ENCODE measurements around the gene LTBP1.

Gene LTBP1

GRCh38 chr2:32948266-32948665, 1.5 kb downstream of the LTBP1 start:
- peaks cover 12% of the 10 kb centered on the region for H3K79me1 ChIP-seq (ENCODE audit: low read length)
- no peak overlapping the region for H3K23ac ChIP-seq (ENCODE audit: low read length)
- H2AK5ac ChIP-seq (ENCODE audit: low read length) = no peak overlapping the region
- H2BK5ac ChIP-seq (ENCODE audit: low read depth, low read length, poor library complexity) = no peak overlapping the region
- peak overlapping the region; percentile 86 for H3K4me3 ChIP-seq (ENCODE audit: low read depth, low read length)
- peaks cover 0 to 3% of the 10 kb centered on the region in 2 experiments for H3K4me1 ChIP-seq (ENCODE audit: control insufficient read depth in 1 of 2, insufficient read depth in 2 of 2, low read length in 2 of 2)
- DNase-seq = no peak
- H4K91ac ChIP-seq (ENCODE audit: low read depth, low read length) = no peak overlapping the region
- no peak overlapping the region for H4K12ac ChIP-seq (ENCODE audit: low read depth, low read length)
- no peak overlapping the region for H3K27ac ChIP-seq (ENCODE audit: low read depth, low read length)
- H4K8ac ChIP-seq (ENCODE audit: low read depth, low read length) = peak overlapping the region; percentile 43
- H3K36me3 ChIP-seq (ENCODE audit: control insufficient read depth in 1 of 2, insufficient read depth in 2 of 2, low read length in 2 of 2) = no peaks in the 10 kb centered on the region
- H2AFZ ChIP-seq (ENCODE audit: insufficient read depth, low read length, poor library complexity) = no peak overlapping the region
- no CpG with 5 or more reads among the region's 3 CpGs for WGBS (ENCODE audit: extremely low coverage, insufficient coverage, insufficient read length)
- no peaks in the 10 kb centered on the region for H3K9me3 ChIP-seq (ENCODE audit: insufficient read depth, low read depth, low read length)
- H3K18ac ChIP-seq (ENCODE audit: low read length) = no peak overlapping the region
- no peak overlapping the region for H2BK120ac ChIP-seq (ENCODE audit: insufficient read depth, low read length, poor library complexity)
- H3K4me2 ChIP-seq (ENCODE audit: low read length) = peak overlapping the region; percentile 98
- H3K9ac ChIP-seq (ENCODE audit: low read length) = no peak overlapping the region
- no peak overlapping the region for H2BK12ac ChIP-seq (ENCODE audit: low read length)
- no peaks in the 10 kb centered on the region for H3K27me3 ChIP-seq (ENCODE audit: insufficient read depth, low read length)
- H3K4ac ChIP-seq (ENCODE audit: low read depth, low read length) = peak overlapping the region; percentile 47
- H3K14ac ChIP-seq (ENCODE audit: low read length) = no peak overlapping the region
- H3K79me2 ChIP-seq (ENCODE audit: control insufficient read depth, insufficient read depth, low read length, poor library complexity) = peaks cover 10% of the 10 kb centered on the region

- peaks cover 12% of the 10 kb centered on the region for H3K79me1 ChIP-seq (ENCODE audit: low read length)
- DNase-seq = peak in 1 of 2 donors; percentile 37
- H3K9me3 ChIP-seq (ENCODE audit: insufficient read depth, low read depth, low read length) = no peaks in the 10 kb centered on the region
- H2AFZ ChIP-seq (ENCODE audit: insufficient read depth, low read length, poor library complexity) = no peak overlapping the region
- peaks cover 0 to 3% of the 10 kb centered on the region in 2 experiments for H3K4me1 ChIP-seq (ENCODE audit: control insufficient read depth in 1 of 2, insufficient read depth in 2 of 2, low read length in 2 of 2)
- no CpG with 5 or more reads among the region's 3 CpGs for WGBS (ENCODE audit: extremely low coverage, insufficient coverage, insufficient read length)
- H2AK5ac ChIP-seq (ENCODE audit: low read length) = no peak overlapping the region
- no peak overlapping the region for H3K18ac ChIP-seq (ENCODE audit: low read length)
- no peak overlapping the region for H3K23ac ChIP-seq (ENCODE audit: low read length)
- no peak overlapping the region for H4K8ac ChIP-seq (ENCODE audit: low read depth, low read length)
- no peaks in the 10 kb centered on the region for H3K36me3 ChIP-seq (ENCODE audit: control insufficient read depth in 1 of 2, insufficient read depth in 2 of 2, low read length in 2 of 2)
- H3K4me2 ChIP-seq (ENCODE audit: low read length) = no peak overlapping the region
- H3K27ac ChIP-seq (ENCODE audit: low read depth, low read length) = no peak overlapping the region
- peaks cover 10% of the 10 kb centered on the region for H3K79me2 ChIP-seq (ENCODE audit: control insufficient read depth, insufficient read depth, low read length, poor library complexity)
- no peak overlapping the region for H3K14ac ChIP-seq (ENCODE audit: low read length)
- no peak overlapping the region for H2BK120ac ChIP-seq (ENCODE audit: insufficient read depth, low read length, poor library complexity)
- no peak overlapping the region for H2BK12ac ChIP-seq (ENCODE audit: low read length)
- no peak overlapping the region for H4K91ac ChIP-seq (ENCODE audit: low read depth, low read length)
- H3K27me3 ChIP-seq (ENCODE audit: insufficient read depth, low read length) = no peaks in the 10 kb centered on the region
- H3K4ac ChIP-seq (ENCODE audit: low read depth, low read length) = no peak overlapping the region
- H4K12ac ChIP-seq (ENCODE audit: low read depth, low read length) = no peak overlapping the region
- no peak overlapping the region for H3K9ac ChIP-seq (ENCODE audit: low read length)
- H3K4me3 ChIP-seq (ENCODE audit: low read depth, low read length) = no peak overlapping the region
- no peak overlapping the region for H2BK5ac ChIP-seq (ENCODE audit: low read depth, low read length, poor library complexity)
These were observed 2.5 kb downstream of the LTBP1 start for GRCh38 chr2:32949260-32949659.

GRCh38 chr2:32951672-32952071, 4.9 kb downstream of the LTBP1 start:
- no peak for DNase-seq
- H3K4me2 ChIP-seq (ENCODE audit: low read length) = no peak overlapping the region

GRCh38 chr2:32952761-32953476, 6.2 kb downstream of the LTBP1 start:
- no peaks in the 10 kb centered on the region for H3K36me3 ChIP-seq (ENCODE audit: control insufficient read depth in 1 of 2, insufficient read depth in 2 of 2, low read length in 2 of 2)
- H3K4me3 ChIP-seq (ENCODE audit: low read depth, low read length) = no peak overlapping the region
- H4K12ac ChIP-seq (ENCODE audit: low read depth, low read length) = no peak overlapping the region
- H3K18ac ChIP-seq (ENCODE audit: low read length) = no peak overlapping the region
- no peaks in the 10 kb centered on the region for H3K9me3 ChIP-seq (ENCODE audit: insufficient read depth, low read depth, low read length)
- H2AK5ac ChIP-seq (ENCODE audit: low read length) = no peak overlapping the region
- no peak overlapping the region for H3K14ac ChIP-seq (ENCODE audit: low read length)
- no peak overlapping the region for H2BK5ac ChIP-seq (ENCODE audit: low read depth, low read length, poor library complexity)
- H2BK120ac ChIP-seq (ENCODE audit: insufficient read depth, low read length, poor library complexity) = no peak overlapping the region
- H3K27me3 ChIP-seq (ENCODE audit: insufficient read depth, low read length) = no peaks in the 10 kb centered on the region
- H3K4me1 ChIP-seq (ENCODE audit: control insufficient read depth in 1 of 2, insufficient read depth in 2 of 2, low read length in 2 of 2) = peaks cover 0 to 3% of the 10 kb centered on the region in 2 experiments
- WGBS (ENCODE audit: extremely low coverage, insufficient coverage, insufficient read length) = no CpG with 5 or more reads among the region's 10 CpGs
- H2AFZ ChIP-seq (ENCODE audit: insufficient read depth, low read length, poor library complexity) = no peak overlapping the region
- no peak overlapping the region for H4K8ac ChIP-seq (ENCODE audit: low read depth, low read length)
- H4K91ac ChIP-seq (ENCODE audit: low read depth, low read length) = no peak overlapping the region
- DNase-seq = no peak
- H3K4me2 ChIP-seq (ENCODE audit: low read length) = no peak overlapping the region
- H3K27ac ChIP-seq (ENCODE audit: low read depth, low read length) = no peak overlapping the region
- H3K79me2 ChIP-seq (ENCODE audit: control insufficient read depth, insufficient read depth, low read length, poor library complexity) = no peaks in the 10 kb centered on the region
- no peak overlapping the region for H3K9ac ChIP-seq (ENCODE audit: low read length)
- H2BK12ac ChIP-seq (ENCODE audit: low read length) = no peak overlapping the region
- H3K23ac ChIP-seq (ENCODE audit: low read length) = no peak overlapping the region
- no peak overlapping the region for H3K4ac ChIP-seq (ENCODE audit: low read depth, low read length)
- no peaks in the 10 kb centered on the region for H3K79me1 ChIP-seq (ENCODE audit: low read length)

More at GRCh38 chr2:32951672-32952071, 4.9 kb downstream of the LTBP1 start:
- Histone ChIP-seq H2AK5ac (ENCODE audit: low read length) (no peak overlapping the region), H3K79me1 (ENCODE audit: low read length) (peaks cover 9% of the 10 kb centered on the region), H3K23ac (ENCODE audit: low read length) (no peak overlapping the region), H3K36me3 (ENCODE audit: control insufficient read depth in 1 of 2, insufficient read depth in 2 of 2, low read length in 2 of 2) (no peaks in the 10 kb centered on the region), H2BK5ac (ENCODE audit: low read depth, low read length, poor library complexity) (no peak overlapping the region), H2AFZ (ENCODE audit: insufficient read depth, low read length, poor library complexity) (no peak overlapping the region), H4K12ac (ENCODE audit: low read depth, low read length) (no peak overlapping the region), H3K4ac (ENCODE audit: low read depth, low read length) (no peak overlapping the region), H3K14ac (ENCODE audit: low read length) (no peak overlapping the region), H3K27me3 (ENCODE audit: insufficient read depth, low read length) (no peaks in the 10 kb centered on the region), H3K18ac (ENCODE audit: low read length) (no peak overlapping the region), H4K91ac (ENCODE audit: low read depth, low read length) (no peak overlapping the region), H2BK120ac (ENCODE audit: insufficient read depth, low read length, poor library complexity) (no peak overlapping the region), H2BK12ac (ENCODE audit: low read length) (no peak overlapping the region), H3K79me2 (ENCODE audit: control insufficient read depth, insufficient read depth, low read length, poor library complexity) (peaks cover 7% of the 10 kb centered on the region), H3K9ac (ENCODE audit: low read length) (no peak overlapping the region), H3K27ac (ENCODE audit: low read depth, low read length) (no peak overlapping the region), H3K4me3 (ENCODE audit: low read depth, low read length) (no peak overlapping the region), H3K4me1 (ENCODE audit: control insufficient read depth in 1 of 2, insufficient read depth in 2 of 2, low read length in 2 of 2) (peaks cover 0 to 3% of the 10 kb centered on the region in 2 experiments), H4K8ac (ENCODE audit: low read depth, low read length) (no peak overlapping the region), H3K9me3 (ENCODE audit: insufficient read depth, low read depth, low read length) (no peaks in the 10 kb centered on the region)
- 100% methylated on average over 1 of the region's 4 CpGs for WGBS (ENCODE audit: extremely low coverage, insufficient coverage, insufficient read length)
